Measurements from ENCODE around the gene DNASE2B. TPM values are rescaled to one million over a fixed set of nuclear protein-coding genes. Genes with fewer than 3 reads are reported as not detected.

DNASE2B gene
- total RNA-seq, 1 donor from 2014 or later, result not detected

GRCh38 chr1:84410328-84411095 lies 12.2 kb downstream of the DNASE2B start:
- intact Hi-C loops (cut with DNase I), result no loop called here
- no peaks in the 10 kb centered on the region for H3K9me3 ChIP-seq
- no peaks in the 10 kb centered on the region for H3K36me3 ChIP-seq
- H3K27me3 ChIP-seq, result no peaks in the 10 kb centered on the region
- no peaks in the 10 kb centered on the region for H3K4me1 ChIP-seq
- no peak overlapping the region for H3K4me3 ChIP-seq
- no peak for DNase-seq (ENCODE audit: extremely low spot score in 2 of 2)
- TF ChIP-seq POLR2AphosphoS5 (IDR thresholded peaks at IDR 0.05; ENCODE audit: insufficient read depth in 1 of 2, low read depth in 1 of 2), result no peak
- TF ChIP-seq, protein P1, sequence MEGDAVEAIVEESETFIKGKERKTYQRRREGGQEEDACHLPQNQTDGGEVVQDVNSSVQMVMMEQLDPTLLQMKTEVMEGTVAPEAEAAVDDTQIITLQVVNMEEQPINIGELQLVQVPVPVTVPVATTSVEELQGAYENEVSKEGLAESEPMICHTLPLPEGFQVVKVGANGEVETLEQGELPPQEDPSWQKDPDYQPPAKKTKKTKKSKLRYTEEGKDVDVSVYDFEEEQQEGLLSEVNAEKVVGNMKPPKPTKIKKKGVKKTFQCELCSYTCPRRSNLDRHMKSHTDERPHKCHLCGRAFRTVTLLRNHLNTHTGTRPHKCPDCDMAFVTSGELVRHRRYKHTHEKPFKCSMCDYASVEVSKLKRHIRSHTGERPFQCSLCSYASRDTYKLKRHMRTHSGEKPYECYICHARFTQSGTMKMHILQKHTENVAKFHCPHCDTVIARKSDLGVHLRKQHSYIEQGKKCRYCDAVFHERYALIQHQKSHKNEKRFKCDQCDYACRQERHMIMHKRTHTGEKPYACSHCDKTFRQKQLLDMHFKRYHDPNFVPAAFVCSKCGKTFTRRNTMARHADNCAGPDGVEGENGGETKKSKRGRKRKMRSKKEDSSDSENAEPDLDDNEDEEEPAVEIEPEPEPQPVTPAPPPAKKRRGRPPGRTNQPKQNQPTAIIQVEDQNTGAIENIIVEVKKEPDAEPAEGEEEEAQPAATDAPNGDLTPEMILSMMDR (IDR thresholded peaks at IDR 0.05), result no peak
- no peak for TF ChIP-seq POLR2A (IDR thresholded peaks at IDR 0.05)
- H3K27ac ChIP-seq, result no peak overlapping the region

- no peak overlapping the region for H3K4me3 ChIP-seq
- no peak for DNase-seq (ENCODE audit: extremely low spot score in 2 of 2)
- H3K36me3 ChIP-seq, result no peaks in the 10 kb centered on the region
- intact Hi-C loops (cut with DNase I), result no loop called here
- TF ChIP-seq POLR2AphosphoS5 (IDR thresholded peaks at IDR 0.05; ENCODE audit: insufficient read depth in 1 of 2, low read depth in 1 of 2) (no peak), POLR2A (IDR thresholded peaks at IDR 0.05) (no peak)
- TF ChIP-seq, protein P1 (IDR thresholded peaks at IDR 0.05), result no peak
- no peaks in the 10 kb centered on the region for H3K27me3 ChIP-seq
- H3K27ac ChIP-seq, result no peak overlapping the region
- no peaks in the 10 kb centered on the region for H3K9me3 ChIP-seq
- no peaks in the 10 kb centered on the region for H3K4me1 ChIP-seq
Measured at GRCh38 chr1:84412316-84412942, 14.1 kb downstream of the DNASE2B start.

- H3K27me3 ChIP-seq, result no peaks in the 10 kb centered on the region
- no peak for DNase-seq (ENCODE audit: extremely low spot score in 2 of 2)
- no peak overlapping the region for H3K27ac ChIP-seq
- H3K36me3 ChIP-seq, result no peaks in the 10 kb centered on the region
- H3K4me3 ChIP-seq, result no peak overlapping the region
- TF ChIP-seq POLR2A (IDR thresholded peaks at IDR 0.05), result no peak
- TF ChIP-seq POLR2AphosphoS5 (IDR thresholded peaks at IDR 0.05; ENCODE audit: insufficient read depth in 1 of 2, low read depth in 1 of 2), result no peak
- TF ChIP-seq, protein P1 (IDR thresholded peaks at IDR 0.05), result no peak
- no peaks in the 10 kb centered on the region for H3K4me1 ChIP-seq
- intact Hi-C loops (cut with DNase I), result no loop called here
- no peaks in the 10 kb centered on the region for H3K9me3 ChIP-seq
Measured at GRCh38 chr1:84415396-84415795, 17.1 kb downstream of the DNASE2B start.

DNA sequence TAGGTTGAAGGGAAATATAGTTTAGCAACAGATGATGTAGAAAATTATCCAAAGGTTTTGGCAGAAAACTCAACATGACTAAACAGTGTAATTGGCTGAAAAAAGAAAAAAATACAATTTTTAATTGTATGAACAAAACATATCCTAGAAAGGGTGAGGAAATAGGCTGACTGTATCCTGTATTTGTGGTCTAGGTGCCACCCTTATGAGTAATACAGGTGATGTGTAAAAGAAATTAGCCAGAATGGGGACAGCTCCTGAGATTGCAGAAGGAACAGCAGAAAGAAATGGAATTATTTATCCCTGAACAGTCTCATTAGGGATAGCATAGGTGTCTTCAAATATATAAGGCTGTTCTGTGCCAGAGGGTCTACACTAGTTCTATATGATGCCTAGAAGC lies 24.6 kb downstream of the DNASE2B start:
- intact Hi-C loops (cut with DNase I), result no loop called here
- H3K27ac ChIP-seq, result no peak overlapping the region
- no peak for TF ChIP-seq POLR2AphosphoS5 (IDR thresholded peaks at IDR 0.05; ENCODE audit: insufficient read depth in 1 of 2, low read depth in 1 of 2)
- TF ChIP-seq POLR2A (IDR thresholded peaks at IDR 0.05), result no peak
- TF ChIP-seq, protein P1 (IDR thresholded peaks at IDR 0.05), result no peak
- no peak for DNase-seq (ENCODE audit: extremely low spot score in 2 of 2)
- no peaks in the 10 kb centered on the region for H3K9me3 ChIP-seq
- no peaks in the 10 kb centered on the region for H3K27me3 ChIP-seq
- no peaks in the 10 kb centered on the region for H3K4me1 ChIP-seq
- no peak overlapping the region for H3K4me3 ChIP-seq
- H3K36me3 ChIP-seq, result no peaks in the 10 kb centered on the region

Measured in vagina (tissue), 2 donors.